ENCODE results near the gene NCOA7.
A peak's percentile ranks its signal among the peaks of the same experiment; 100 is the strongest.

The NCOA7 gene, protein sequence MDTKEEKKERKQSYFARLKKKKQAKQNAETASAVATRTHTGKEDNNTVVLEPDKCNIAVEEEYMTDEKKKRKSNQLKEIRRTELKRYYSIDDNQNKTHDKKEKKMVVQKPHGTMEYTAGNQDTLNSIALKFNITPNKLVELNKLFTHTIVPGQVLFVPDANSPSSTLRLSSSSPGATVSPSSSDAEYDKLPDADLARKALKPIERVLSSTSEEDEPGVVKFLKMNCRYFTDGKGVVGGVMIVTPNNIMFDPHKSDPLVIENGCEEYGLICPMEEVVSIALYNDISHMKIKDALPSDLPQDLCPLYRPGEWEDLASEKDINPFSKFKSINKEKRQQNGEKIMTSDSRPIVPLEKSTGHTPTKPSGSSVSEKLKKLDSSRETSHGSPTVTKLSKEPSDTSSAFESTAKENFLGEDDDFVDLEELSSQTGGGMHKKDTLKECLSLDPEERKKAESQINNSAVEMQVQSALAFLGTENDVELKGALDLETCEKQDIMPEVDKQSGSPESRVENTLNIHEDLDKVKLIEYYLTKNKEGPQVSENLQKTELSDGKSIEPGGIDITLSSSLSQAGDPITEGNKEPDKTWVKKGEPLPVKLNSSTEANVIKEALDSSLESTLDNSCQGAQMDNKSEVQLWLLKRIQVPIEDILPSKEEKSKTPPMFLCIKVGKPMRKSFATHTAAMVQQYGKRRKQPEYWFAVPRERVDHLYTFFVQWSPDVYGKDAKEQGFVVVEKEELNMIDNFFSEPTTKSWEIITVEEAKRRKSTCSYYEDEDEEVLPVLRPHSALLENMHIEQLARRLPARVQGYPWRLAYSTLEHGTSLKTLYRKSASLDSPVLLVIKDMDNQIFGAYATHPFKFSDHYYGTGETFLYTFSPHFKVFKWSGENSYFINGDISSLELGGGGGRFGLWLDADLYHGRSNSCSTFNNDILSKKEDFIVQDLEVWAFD

DNA sequence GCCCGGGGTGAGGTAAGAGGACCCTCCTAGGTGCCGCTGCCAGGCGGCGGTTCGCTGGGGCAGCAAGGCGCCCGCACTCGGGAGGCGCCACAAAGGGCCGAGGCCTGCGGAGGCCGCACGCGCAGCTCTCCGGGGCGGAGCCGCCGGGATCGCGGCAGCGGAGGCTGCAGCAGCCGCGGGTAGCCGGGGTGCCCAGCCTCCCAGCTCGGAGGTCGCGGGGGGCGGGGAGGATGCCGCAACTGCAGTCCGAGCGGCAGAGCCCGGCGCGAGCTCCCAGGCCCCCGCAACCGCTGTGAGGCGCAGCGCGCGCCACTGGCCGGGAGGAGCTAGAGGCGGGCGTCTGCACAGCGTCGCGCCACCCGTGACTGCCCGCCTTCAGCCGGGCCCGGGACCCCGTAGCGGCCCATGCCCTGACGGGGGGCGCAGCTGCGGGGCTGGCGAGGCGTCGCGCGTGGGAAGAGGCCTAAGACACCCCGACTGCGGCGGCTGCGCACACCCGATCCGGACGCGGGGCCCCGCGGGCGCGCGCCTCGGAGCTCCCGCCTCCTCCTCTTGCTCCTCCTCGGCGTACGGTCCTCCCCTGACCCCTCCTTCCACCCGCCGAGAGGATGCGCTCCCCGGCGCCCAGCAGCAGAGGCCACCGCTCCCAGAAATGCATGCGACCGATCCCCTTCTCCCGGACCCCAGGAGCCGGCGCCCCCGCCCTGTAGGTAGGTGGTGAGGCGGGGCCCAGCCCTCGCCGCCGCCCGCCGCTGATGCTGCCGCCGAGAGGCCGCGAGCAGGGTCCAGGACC is at the start of gene NCOA7:
Gene NCOA7, plus strand, starts transcription at position 603 of the 793 bp plus-strand sequence. CDS start 24,395 bp downstream, outside the sequence.
- Histone ChIP-seq H3K27me3 (ENCODE audit: low read depth, low read length) (no peaks in the 10 kb centered on the region), H3K4me2 (ENCODE audit: low read length) (peak within 1 kb of the TSS; percentile 98), H3K4me1 (ENCODE audit: low read length) (peaks cover 44% of the 10 kb centered on the region), H3K9me3 (ENCODE audit: insufficient read depth, low read length) (no peaks in the 10 kb centered on the region), H4K20me1 (ENCODE audit: insufficient read depth, low read length) (peaks cover 6% of the 10 kb centered on the region; the same call in 1 of the 2 replicates), H3K27ac (ENCODE audit: low read length) (peak within 1 kb of the TSS; percentile 60), H3K4me3 (ENCODE audit: low read length) (peak within 1 kb of the TSS; percentile 96), H3K9ac (ENCODE audit: low read length) (peak within 1 kb of the TSS; percentile 85), H2AFZ (ENCODE audit: low read depth, low read length) (peak within 1 kb of the TSS; percentile 69), H3K79me2 (ENCODE audit: low read length) (peaks cover 47% of the 10 kb centered on the region), H3K36me3 (replicated peaks; ENCODE audit: low read depth, low read length) (no peaks in the 10 kb centered on the region)
- TF ChIP-seq EZH2phosphoT487 (IDR thresholded peaks at IDR 0.05; ENCODE audit: low read depth): no peak
- TF ChIP-seq, protein P1, sequence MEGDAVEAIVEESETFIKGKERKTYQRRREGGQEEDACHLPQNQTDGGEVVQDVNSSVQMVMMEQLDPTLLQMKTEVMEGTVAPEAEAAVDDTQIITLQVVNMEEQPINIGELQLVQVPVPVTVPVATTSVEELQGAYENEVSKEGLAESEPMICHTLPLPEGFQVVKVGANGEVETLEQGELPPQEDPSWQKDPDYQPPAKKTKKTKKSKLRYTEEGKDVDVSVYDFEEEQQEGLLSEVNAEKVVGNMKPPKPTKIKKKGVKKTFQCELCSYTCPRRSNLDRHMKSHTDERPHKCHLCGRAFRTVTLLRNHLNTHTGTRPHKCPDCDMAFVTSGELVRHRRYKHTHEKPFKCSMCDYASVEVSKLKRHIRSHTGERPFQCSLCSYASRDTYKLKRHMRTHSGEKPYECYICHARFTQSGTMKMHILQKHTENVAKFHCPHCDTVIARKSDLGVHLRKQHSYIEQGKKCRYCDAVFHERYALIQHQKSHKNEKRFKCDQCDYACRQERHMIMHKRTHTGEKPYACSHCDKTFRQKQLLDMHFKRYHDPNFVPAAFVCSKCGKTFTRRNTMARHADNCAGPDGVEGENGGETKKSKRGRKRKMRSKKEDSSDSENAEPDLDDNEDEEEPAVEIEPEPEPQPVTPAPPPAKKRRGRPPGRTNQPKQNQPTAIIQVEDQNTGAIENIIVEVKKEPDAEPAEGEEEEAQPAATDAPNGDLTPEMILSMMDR (IDR thresholded peaks at IDR 0.05; ENCODE audit: low read depth, low read length): peak; percentile 23; the same call in 1 of the 2 replicates

DNA sequence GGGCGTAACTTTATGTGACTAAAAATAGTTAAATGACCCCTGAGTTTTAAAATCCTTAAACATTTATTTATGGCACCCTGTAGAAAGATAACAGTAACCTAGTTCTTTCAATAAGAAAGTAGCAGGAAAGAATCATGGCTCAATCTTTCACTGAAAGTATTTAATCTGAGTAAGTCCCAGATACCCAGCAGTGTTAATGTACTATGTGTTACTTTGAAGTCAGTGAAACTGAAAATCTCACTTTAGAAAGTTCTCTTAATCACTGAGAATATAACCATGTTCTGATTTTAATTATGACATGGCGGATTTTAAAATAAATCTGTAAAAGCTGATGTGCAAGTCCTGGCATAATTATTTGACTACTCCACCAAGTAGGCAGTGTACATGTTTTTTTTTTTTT is 49.4 kb upstream of the NCOA7 start:
- peaks cover 19% of the 10 kb centered on the region for H3K27me3 ChIP-seq (ENCODE audit: low read depth, low read length)
- H3K27ac ChIP-seq (ENCODE audit: low read length): no peak overlapping the region
- H3K4me1 ChIP-seq (ENCODE audit: low read length): 0 out of 2 replicates have a peak, but pooled peaks cover 3% of the 10 kb centered on the region
- no peak overlapping the region for H3K4me3 ChIP-seq (ENCODE audit: low read length)
- no peak overlapping the region for H2AFZ ChIP-seq (ENCODE audit: low read depth, low read length)
- TF ChIP-seq, protein P1 (IDR thresholded peaks at IDR 0.05; ENCODE audit: low read depth, low read length): no peak
- TF ChIP-seq EZH2phosphoT487 (IDR thresholded peaks at IDR 0.05; ENCODE audit: low read depth): no peak
- H3K36me3 ChIP-seq (replicated peaks; ENCODE audit: low read depth, low read length): no peaks in the 10 kb centered on the region
- H3K9me3 ChIP-seq (ENCODE audit: insufficient read depth, low read length): no peaks in the 10 kb centered on the region
- no peaks in the 10 kb centered on the region for H3K79me2 ChIP-seq (ENCODE audit: low read length)
- H3K9ac ChIP-seq (ENCODE audit: low read length): no peak overlapping the region
- H4K20me1 ChIP-seq (ENCODE audit: insufficient read depth, low read length): no peaks in the 10 kb centered on the region
- no peak overlapping the region for H3K4me2 ChIP-seq (ENCODE audit: low read length)

DNA sequence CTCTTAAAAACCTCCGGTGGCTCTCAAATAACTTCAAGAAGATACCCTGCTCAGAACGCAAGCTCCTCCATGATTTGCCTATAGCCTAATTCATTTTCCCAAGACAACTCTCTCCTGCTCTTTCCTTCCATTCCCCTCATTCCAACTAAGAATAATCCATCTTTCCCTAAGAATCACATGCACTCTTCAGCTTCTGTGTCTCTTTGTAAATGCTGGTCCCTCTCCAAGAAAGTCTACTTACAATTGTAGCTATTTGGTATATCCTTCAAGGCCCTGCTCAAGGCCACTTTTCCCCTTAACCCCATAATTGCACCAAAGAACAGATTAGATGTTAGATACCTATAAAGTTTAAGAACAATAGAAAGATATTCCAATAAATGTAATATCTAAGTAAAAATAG is 48.7 kb upstream of the NCOA7 start:
- Histone ChIP-seq H3K4me1 (ENCODE audit: low read length) (0 out of 2 replicates have a peak, but pooled peaks cover 3% of the 10 kb centered on the region), H3K9ac (ENCODE audit: low read length) (no peak overlapping the region), H3K79me2 (ENCODE audit: low read length) (no peaks in the 10 kb centered on the region), H3K9me3 (ENCODE audit: insufficient read depth, low read length) (no peaks in the 10 kb centered on the region), H3K4me3 (ENCODE audit: low read length) (no peak overlapping the region), H2AFZ (ENCODE audit: low read depth, low read length) (no peak overlapping the region), H3K27ac (ENCODE audit: low read length) (no peak overlapping the region), H3K27me3 (ENCODE audit: low read depth, low read length) (peaks cover 25% of the 10 kb centered on the region), H3K36me3 (replicated peaks; ENCODE audit: low read depth, low read length) (no peaks in the 10 kb centered on the region), H3K4me2 (ENCODE audit: low read length) (no peak overlapping the region), H4K20me1 (ENCODE audit: insufficient read depth, low read length) (no peaks in the 10 kb centered on the region)
- TF ChIP-seq, protein P1 (IDR thresholded peaks at IDR 0.05; ENCODE audit: low read depth, low read length): no peak
- no peak for TF ChIP-seq EZH2phosphoT487 (IDR thresholded peaks at IDR 0.05; ENCODE audit: low read depth)

Data from OCI-LY3 (cell line).